Measurements from ENCODE around the gene CACNA1B. TPM values are rescaled to one million over a fixed set of nuclear protein-coding genes. Genes with fewer than 3 reads are reported as not detected.

CACNA1B gene
- total and polyA plus RNA-seq, 2 of the 4 experiments (the other 2 are of a cell fraction): 0.02 TPM; not detected in 1

DNA sequence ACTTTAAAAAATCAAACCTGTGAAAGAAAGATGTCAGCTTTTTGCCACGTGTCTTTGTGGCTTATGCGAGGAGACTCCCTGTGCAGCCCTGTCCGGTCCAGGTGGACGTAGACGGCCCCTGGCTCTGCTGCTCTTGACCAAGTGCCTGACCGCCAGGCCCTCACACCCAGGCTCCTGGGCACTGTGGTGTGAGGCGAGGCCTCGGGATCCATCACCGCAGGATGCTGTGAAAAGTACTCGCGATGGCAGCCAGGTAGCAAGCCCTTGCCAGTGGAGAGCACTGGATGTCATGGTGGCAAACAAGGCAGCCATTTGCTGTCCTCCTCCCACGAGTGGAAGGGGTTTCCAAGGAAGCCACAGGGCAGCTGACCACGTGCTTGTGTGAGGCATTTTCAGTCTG lies 245.1 kb downstream of the CACNA1B start:
- intact Hi-C loops (cut with micrococcal nuclease) (no loop called here), in situ Hi-C loops (cut with MboI; ENCODE audit: low sequenced_read_pairs) (no loop called here), dilution Hi-C loops (cut with HindIII; ENCODE audit: low sequenced_read_pairs, unreplicated experiment) (no loop called here)
- no TSS peak for BruUV-seq (replicated peaks)
- H3K36me3 ChIP-seq (ENCODE audit: control insufficient read depth, insufficient read depth, low read length): no peaks in the 10 kb centered on the region
- H3K79me1 ChIP-seq (ENCODE audit: low read depth in 1 of 2, low read length in 2 of 2): no peaks in the 10 kb centered on the region
- no peak overlapping the region for H2AK5ac ChIP-seq (ENCODE audit: low read depth, low read length)
- ChIA-PET POLR2A (ENCODE audit: unreplicated experiment) (no interaction called here), CTCF (no interaction called here)
- H4K8ac ChIP-seq (ENCODE audit: low read depth in 2 of 2, low read length in 2 of 2): no peak overlapping the region
- DNase-seq: no peak
- H3K23ac ChIP-seq (ENCODE audit: low read depth, low read length): no peak overlapping the region
- no peak overlapping the region for H2AK9ac ChIP-seq (replicated peaks; ENCODE audit: low read depth, low read length, poor library complexity)
- H2BK20ac ChIP-seq (ENCODE audit: low read depth, low read length): no peak overlapping the region
- no peak overlapping the region for H3K4me3 ChIP-seq (ENCODE audit: insufficient read depth, low read depth, low read length)
- 77% methylated on average over 11 of the region's 13 CpGs; no CpG with 5 or more reads in 1 of the 2 experiments for WGBS, 2 experiments (ENCODE audit: extremely low coverage in 2 of 2, insufficient read length in 1 of 2)
- no peak overlapping the region for H2BK120ac ChIP-seq (ENCODE audit: low read depth, low read length)
- no peak overlapping the region for H3K14ac ChIP-seq (replicated peaks; ENCODE audit: low read depth, low read length)
- H3K4me2 ChIP-seq (ENCODE audit: low read depth, low read length): no peak overlapping the region
- H3K18ac ChIP-seq (ENCODE audit: low read depth, low read length): no peak overlapping the region
- H3K9me1 ChIP-seq (ENCODE audit: insufficient read depth, low read length): no peaks in the 10 kb centered on the region
- H2BK15ac ChIP-seq (ENCODE audit: low read depth, low read length): no peak overlapping the region
- H3K4ac ChIP-seq (ENCODE audit: low read depth, low read length): no peak overlapping the region
- peak overlapping the region; percentile 21 for H2AFZ ChIP-seq (replicated peaks; ENCODE audit: low read length, poor library complexity)
- no peak for ATAC-seq (ENCODE audit: low read depth)
- no peaks in the 10 kb centered on the region for H4K20me1 ChIP-seq (ENCODE audit: insufficient read depth, low read length)
- H3K56ac ChIP-seq (ENCODE audit: extremely low read depth, insufficient read depth, low read length): no peak overlapping the region
- H4K91ac ChIP-seq (ENCODE audit: insufficient read depth, low read depth, low read length): no peak overlapping the region
- no peak for TF ChIP-seq BHLHE40 (IDR thresholded peaks at IDR 0.05; ENCODE audit: low read depth, low read length)
- no peak for TF ChIP-seq FOS (IDR thresholded peaks at IDR 0.05; ENCODE audit: low read depth, low read length)
- TF ChIP-seq CEBPB (IDR thresholded peaks at IDR 0.05; ENCODE audit: low read depth, low read length): no peak
- no peak for TF ChIP-seq POLR2A (IDR thresholded peaks at IDR 0.05; ENCODE audit: low read depth, low read length)
- TF ChIP-seq MAZ (IDR thresholded peaks at IDR 0.05; ENCODE audit: borderline replicate concordance, low read depth, low read length): no peak
- TF ChIP-seq SMC3 (IDR thresholded peaks at IDR 0.05; ENCODE audit: low read depth, low read length): no peak
- no peak for TF ChIP-seq CTCF (conservative IDR thresholded peaks at IDR 0.05; ENCODE audit: low read depth, low read length)
- TF ChIP-seq NFE2L2 (IDR thresholded peaks at IDR 0.05; ENCODE audit: low read depth, low read length): no peak
- TF ChIP-seq CHD1 (IDR thresholded peaks at IDR 0.05; ENCODE audit: low read depth, low read length): no peak
- TF ChIP-seq, protein P1, sequence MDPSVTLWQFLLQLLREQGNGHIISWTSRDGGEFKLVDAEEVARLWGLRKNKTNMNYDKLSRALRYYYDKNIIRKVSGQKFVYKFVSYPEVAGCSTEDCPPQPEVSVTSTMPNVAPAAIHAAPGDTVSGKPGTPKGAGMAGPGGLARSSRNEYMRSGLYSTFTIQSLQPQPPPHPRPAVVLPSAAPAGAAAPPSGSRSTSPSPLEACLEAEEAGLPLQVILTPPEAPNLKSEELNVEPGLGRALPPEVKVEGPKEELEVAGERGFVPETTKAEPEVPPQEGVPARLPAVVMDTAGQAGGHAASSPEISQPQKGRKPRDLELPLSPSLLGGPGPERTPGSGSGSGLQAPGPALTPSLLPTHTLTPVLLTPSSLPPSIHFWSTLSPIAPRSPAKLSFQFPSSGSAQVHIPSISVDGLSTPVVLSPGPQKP (IDR thresholded peaks at IDR 0.05; ENCODE audit: borderline replicate concordance, low read depth, low read length): no peak
- TF ChIP-seq, protein P2, sequence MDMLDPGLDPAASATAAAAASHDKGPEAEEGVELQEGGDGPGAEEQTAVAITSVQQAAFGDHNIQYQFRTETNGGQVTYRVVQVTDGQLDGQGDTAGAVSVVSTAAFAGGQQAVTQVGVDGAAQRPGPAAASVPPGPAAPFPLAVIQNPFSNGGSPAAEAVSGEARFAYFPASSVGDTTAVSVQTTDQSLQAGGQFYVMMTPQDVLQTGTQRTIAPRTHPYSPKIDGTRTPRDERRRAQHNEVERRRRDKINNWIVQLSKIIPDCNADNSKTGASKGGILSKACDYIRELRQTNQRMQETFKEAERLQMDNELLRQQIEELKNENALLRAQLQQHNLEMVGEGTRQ (IDR thresholded peaks at IDR 0.05; ENCODE audit: low read depth, low read length): no peak
- TF ChIP-seq RCOR1 (IDR thresholded peaks at IDR 0.05; ENCODE audit: insufficient replicate concordance, low read length): no peak
- no peak for TF ChIP-seq RAD21 (IDR thresholded peaks at IDR 0.05; ENCODE audit: low read length)
- TF ChIP-seq MXI1 (IDR thresholded peaks at IDR 0.05; ENCODE audit: borderline replicate concordance, low read depth, low read length): no peak
- no peak for TF ChIP-seq MAFK (IDR thresholded peaks at IDR 0.05; ENCODE audit: low read depth, low read length)
- TF ChIP-seq RFX5 (IDR thresholded peaks at IDR 0.05; ENCODE audit: low read depth, low read length): no peak
- H3K9ac ChIP-seq (ENCODE audit: low read depth, low read length): no peak overlapping the region
- H3K27ac ChIP-seq (ENCODE audit: insufficient read depth, low read length): no peak overlapping the region
- no peak overlapping the region for H2BK5ac ChIP-seq (ENCODE audit: low read depth, low read length, poor library complexity, severe bottlenecking)
- H4K5ac ChIP-seq (ENCODE audit: low read depth, low read length): no peak overlapping the region
- no peaks in the 10 kb centered on the region for H3K4me1 ChIP-seq (ENCODE audit: control insufficient read depth, insufficient read depth, low read length)
- H3K27me3 ChIP-seq (ENCODE audit: control insufficient read depth, insufficient read depth, low read length): no peaks in the 10 kb centered on the region
- H3K9me3 ChIP-seq (ENCODE audit: control insufficient read depth, insufficient read depth, low read length): peaks cover 47% of the 10 kb centered on the region

Data from IMR-90 (cell line).